Lung (tissue), 12 donors: ENCODE data around the gene ZNF212. TPM values are rescaled to one million over a fixed set of nuclear protein-coding genes. Genes with fewer than 3 reads are reported as not detected.
"Not testable (repeated sequence)": the region's sequence is repeated elsewhere in the genome, so short reads cannot be mapped to it uniquely, and the experiment has no call there.

Source experiments
- ATAC-seq: fragments of 200-7000 bp; cut with Tn5 transposase; one replicate; pipeline ENCODE4 v1.9.1; 2020; ENCODE audit warnings: moderate number of reproducible peaks; ENCODE audit not compliant: insufficient read depth, low FRiP score
- DNase-seq, 3 donors: peaks; one replicate each; pipeline ENCODE4 v3.0.0-alpha.2; 2013 to 2017
- H3K27ac ChIP-seq, 2 donors: one replicate each; pipeline ENCODE4 v1.5.1; 2013; ENCODE audit warnings: mild to moderate bottlenecking in 2 of 2, moderate library complexity in 2 of 2, control low read depth in 1 of 2, inconsistent platforms in 1 of 2, low read depth in 1 of 2, low read length in 1 of 2
- H3K27me3 ChIP-seq, 3 donors: one replicate each; pipeline ENCODE4 v1.5.1; 2013; ENCODE audit warnings: low read length in 2 of 3; ENCODE audit not compliant: control insufficient read depth in 3 of 3, insufficient read depth in 3 of 3
- H3K36me3 ChIP-seq, 4 donors: one replicate each; pipeline ENCODE4 v1.5.1; 2013; ENCODE audit warnings: low read length in 4 of 4, mild to moderate bottlenecking in 1 of 4, moderate library complexity in 1 of 4; ENCODE audit not compliant: control insufficient read depth in 4 of 4, insufficient read depth in 4 of 4
- H3K4me1 ChIP-seq, 5 donors: one replicate each; pipeline ENCODE4 v1.5.1; 2013; ENCODE audit warnings: low read length in 5 of 5, mild to moderate bottlenecking in 2 of 5, moderate library complexity in 1 of 5; ENCODE audit not compliant: control insufficient read depth in 5 of 5, insufficient read depth in 5 of 5
- H3K4me3 ChIP-seq: one replicate; pipeline ENCODE4 v1.5.1; 2013; ENCODE audit warnings: mild to moderate bottlenecking, control low read depth, moderate library complexity
- H3K9ac ChIP-seq, 2 donors: one replicate each; pipeline ENCODE4 v1.5.1; 2013; ENCODE audit warnings: low read length in 2 of 2, control low read depth in 1 of 2; ENCODE audit not compliant: insufficient read depth in 1 of 2
- H3K9me3 ChIP-seq, 4 donors: one replicate each; pipeline ENCODE4 v1.5.1; 2013; ENCODE audit warnings: low read length in 3 of 4, mild to moderate bottlenecking in 1 of 4, moderate library complexity in 1 of 4; ENCODE audit not compliant: control insufficient read depth in 4 of 4, insufficient read depth in 3 of 4
- CTCF ChIP-seq: IDR thresholded peaks from 2 replicates; pipeline ENCODE4 v1.5.1; 2012; ENCODE audit warnings: mild to moderate bottlenecking; ENCODE audit errors: control extremely low read depth, extremely low read depth
- WGBS, 2 donors: extraction: QIAGEN DNeasy Blood & Tissue Kit; methylation state at CpG; one replicate each; pipeline ENCODE4 v1.1.7; 2013; 5-methylcytosine and 5-hydroxymethylcytosine counted together
- polyA plus RNA-seq, 2 donors: library from polyadenylated mRNA; stranded (reverse); fragments of 200-250 nt; gene quantifications; one replicate each; pipeline ENCODE4 v1.2.1, GENCODE V29; 2013
- total RNA-seq, 2 donors: library from RNA; depleted of rRNA in 1 of 2; stranded (reverse); fragments of >200 nt in 1 of 2; gene quantifications; one replicate each; pipeline ENCODE4 v1.2.1, GENCODE V29; 2014 to 2021
- donor health status: control.
- donor health status: control.
- donor health status: Bipolar disorder and iron deficiency.
- donor health status: healthy.
- donor health status: DM: yes; HTN: yes; CAD: no.

ZNF212 gene
- total and polyA plus RNA-seq, 4 donors = 5.7 to 10.2 (median 8.5) TPM

- peak; percentile 85 to 94 (median 86) for DNase-seq
- Histone ChIP-seq H3K4me1 (peaks cover 0 to 9% (median 5%) of the 10 kb centered on the region in 5 donors), H3K36me3 (peaks cover 0 to 16% (median 2%) of the 10 kb centered on the region in 4 donors), H3K27me3 (no peaks in the 10 kb centered on the region), H3K27ac (peak within 1 kb of the TSS; percentile 94 to 95), H3K9me3 (peaks cover 0 to 2% (median 0%) of the 10 kb centered on the region in 4 donors), H3K9ac (peak within 1 kb of the TSS; percentile 51 to 63), H3K4me3 (peak within 1 kb of the TSS; percentile 56)
- WGBS, 2 donors = 1% methylated on average over 83 to 115 of the region's 115 CpGs
- TF ChIP-seq CTCF = peak; percentile 83
- ATAC-seq = peak; percentile 95
These were observed 22.6 kb downstream of the ZNF212 start, which contains the start of gene ZNF783 for GRCh38 chr7:149261829-149262617. TSS of gene ZNF783 (plus strand) at chr7:149262196. CDS start at chr7:149262334, 138 bp downstream.

GRCh38 chr7:149266451-149266850 is 27.0 kb downstream of the ZNF212 start:
- peaks cover 0 to 26% (median 7%) of the 10 kb centered on the region in 4 donors for H3K36me3 ChIP-seq
- H3K27ac ChIP-seq = no peak overlapping the region
- no peak overlapping the region for H3K4me3 ChIP-seq
- peaks cover 0 to 2% (median 0%) of the 10 kb centered on the region in 4 donors for H3K9me3 ChIP-seq
- ATAC-seq = no peak
- no peak for DNase-seq
- peaks cover 0 to 7% (median 1%) of the 10 kb centered on the region in 5 donors for H3K4me1 ChIP-seq
- WGBS, 2 donors = 89 to 95% methylated on average over 21 of the region's 21 CpGs
- no peak overlapping the region for H3K9ac ChIP-seq
- no peaks in the 10 kb centered on the region for H3K27me3 ChIP-seq
- no peak for TF ChIP-seq CTCF

GRCh38 chr7:149267733-149268132 is 28.3 kb downstream of the ZNF212 start:
- Histone ChIP-seq H3K4me3 (no peak overlapping the region), H3K4me1 (peaks cover 0 to under 1% (median 0%) of the 10 kb centered on the region in 5 donors), H3K9ac (no peak overlapping the region), H3K27me3 (no peaks in the 10 kb centered on the region), H3K9me3 (no peaks in the 10 kb centered on the region), H3K27ac (no peak overlapping the region), H3K36me3 (peaks cover 0 to 28% (median 9%) of the 10 kb centered on the region in 4 donors)
- DNase-seq (no peak), ATAC-seq (no peak)
- 90 to 96% methylated on average over 8 of the region's 8 CpGs for WGBS, 2 donors
- no peak for TF ChIP-seq CTCF

- H3K9ac ChIP-seq, ATAC-seq, H3K27ac ChIP-seq, H3K27me3 ChIP-seq, H3K4me1 ChIP-seq, H3K9me3 ChIP-seq, H3K4me3 ChIP-seq, DNase-seq: not testable (repeated sequence)
- peaks cover 11 to 28% (median 20%) of the 10 kb centered on the region in 4 donors for H3K36me3 ChIP-seq
- 97 to 100% methylated on average over 8 of the region's 8 CpGs for WGBS, 2 donors
These were observed 35.0 kb downstream of the ZNF212 start for GRCh38 chr7:149274424-149274823.
